ENCODE results near the gene NXT1.
"Not testable (repeated sequence)": the region's sequence is repeated elsewhere in the genome, so short reads cannot be mapped to it uniquely, and the experiment has no call there.

NXT1 gene

GRCh38 chr20:23331450-23332350 lies 18.9 kb upstream of the NXT1 start:
- no peak for DNase-seq (ENCODE audit: low read depth in 2 of 2)

- no peak for DNase-seq (ENCODE audit: low read depth in 2 of 2)
Observed at GRCh38 chr20:23332467-23332866, 18.1 kb upstream of the NXT1 start.

DNA sequence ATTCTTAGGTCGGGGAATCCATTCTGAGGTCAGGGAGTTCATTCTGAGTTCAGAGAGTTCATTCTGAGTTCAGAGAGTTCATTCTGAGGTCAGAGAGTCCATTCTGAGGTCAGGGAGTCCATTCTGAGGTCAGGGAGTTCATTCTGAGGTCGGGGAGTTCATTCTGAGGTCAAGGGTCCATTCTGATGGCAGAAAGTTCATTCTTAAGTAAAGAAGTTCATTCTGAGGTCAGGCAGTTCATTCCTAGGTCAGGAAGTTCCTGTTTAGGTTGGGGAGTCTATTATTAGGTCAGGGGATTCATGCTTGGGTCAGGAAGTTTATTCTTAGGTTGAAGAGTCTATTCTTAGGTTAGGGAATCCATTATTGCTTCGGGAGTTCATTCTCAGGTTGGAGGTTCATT lies 16.5 kb upstream of the NXT1 start:
- DNase-seq (ENCODE audit: low read depth in 2 of 2), result no peak

- no peak for DNase-seq (ENCODE audit: low read depth in 2 of 2)
Observed at GRCh38 chr20:23335521-23335920, 15.1 kb upstream of the NXT1 start.

DNA sequence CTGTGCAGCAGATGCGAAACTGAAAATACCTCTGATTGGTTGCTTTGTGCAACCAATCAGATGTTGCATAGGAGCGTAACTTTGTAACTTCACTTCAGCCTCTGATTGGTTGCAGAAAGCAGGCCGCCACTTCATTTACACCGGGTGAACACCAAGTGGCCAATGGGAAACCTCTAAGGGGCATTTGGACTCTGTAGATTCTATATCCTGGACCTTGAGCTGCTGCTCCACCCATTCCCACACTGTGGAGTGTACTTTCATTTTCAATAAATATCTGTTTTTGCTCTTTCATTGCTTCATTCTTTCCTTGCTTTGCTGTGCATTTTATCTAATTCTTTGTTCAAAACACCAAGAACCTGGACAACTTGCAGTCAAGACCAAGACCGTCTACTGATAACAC lies 14.1 kb upstream of the NXT1 start:
- DNase-seq (ENCODE audit: low read depth in 2 of 2), result no peak

DNA sequence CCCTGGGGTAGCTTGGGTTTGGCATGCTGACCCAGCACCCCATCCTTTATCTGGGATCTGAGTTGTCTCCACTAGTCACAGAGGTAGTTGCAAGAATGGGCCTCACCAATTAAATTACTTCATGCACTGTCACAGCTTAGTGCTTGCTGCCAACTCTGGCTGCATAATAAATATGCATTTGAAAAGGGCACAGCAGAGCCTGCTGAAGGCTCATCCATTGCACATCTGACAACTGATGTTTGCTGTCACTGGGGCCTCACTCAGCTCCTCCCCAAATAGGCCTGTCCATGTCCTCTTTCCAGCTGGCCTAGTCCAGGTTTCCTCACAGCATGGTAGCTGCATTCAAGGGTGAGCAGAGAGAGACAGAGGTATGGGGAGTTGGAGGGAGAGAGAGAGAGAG lies 13.3 kb upstream of the NXT1 start:
- DNase-seq (ENCODE audit: low read depth in 2 of 2), result no peak

GRCh38 chr20:23339986-23340385 lies 10.6 kb upstream of the NXT1 start:
- DNase-seq (ENCODE audit: low read depth in 2 of 2), result no peak

- no peak for DNase-seq (ENCODE audit: low read depth in 2 of 2)
Observed at GRCh38 chr20:23340524-23340923, 10.1 kb upstream of the NXT1 start.

DNA sequence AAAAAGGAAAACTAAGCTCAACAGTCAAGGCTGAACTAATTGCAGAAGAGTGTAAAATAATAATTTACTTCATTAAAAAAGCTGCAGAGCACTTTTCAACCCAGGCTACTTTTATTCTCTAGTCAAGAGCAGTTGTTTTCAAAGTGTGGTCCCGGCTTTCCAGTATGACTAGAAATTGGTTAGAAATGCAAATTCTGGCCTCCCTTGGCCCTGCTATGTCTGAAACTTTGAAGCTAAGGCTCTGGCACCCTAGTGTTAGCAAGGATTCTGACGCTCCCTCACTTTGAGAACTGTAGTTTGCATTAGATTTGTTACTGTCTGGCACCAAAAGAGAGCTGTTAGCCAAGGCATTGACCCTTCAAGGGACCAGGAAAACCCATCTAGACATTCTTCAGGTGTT lies 9.5 kb upstream of the NXT1 start:
- no peak for DNase-seq (ENCODE audit: low read depth in 2 of 2)

DNA sequence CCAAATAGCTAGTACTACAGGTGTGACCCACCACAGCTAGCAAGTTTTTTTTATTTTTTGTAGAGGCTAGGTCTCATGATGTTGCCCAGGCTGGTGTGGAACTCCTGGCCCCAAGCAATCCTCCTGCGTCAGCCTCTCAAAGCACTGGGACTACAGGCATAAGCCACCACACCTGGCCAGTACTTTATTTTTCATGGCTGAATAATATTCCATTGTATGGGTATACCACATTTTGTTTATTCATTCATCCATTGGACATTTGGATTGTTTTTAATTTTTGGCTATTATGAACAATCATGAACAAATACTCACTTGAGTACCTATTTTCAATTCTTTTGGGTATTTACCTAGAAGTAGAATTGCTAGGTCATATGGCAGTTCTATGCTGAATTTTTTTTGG lies 7.0 kb upstream of the NXT1 start:
- DNase-seq (ENCODE audit: low read depth in 2 of 2), result no peak

DNA sequence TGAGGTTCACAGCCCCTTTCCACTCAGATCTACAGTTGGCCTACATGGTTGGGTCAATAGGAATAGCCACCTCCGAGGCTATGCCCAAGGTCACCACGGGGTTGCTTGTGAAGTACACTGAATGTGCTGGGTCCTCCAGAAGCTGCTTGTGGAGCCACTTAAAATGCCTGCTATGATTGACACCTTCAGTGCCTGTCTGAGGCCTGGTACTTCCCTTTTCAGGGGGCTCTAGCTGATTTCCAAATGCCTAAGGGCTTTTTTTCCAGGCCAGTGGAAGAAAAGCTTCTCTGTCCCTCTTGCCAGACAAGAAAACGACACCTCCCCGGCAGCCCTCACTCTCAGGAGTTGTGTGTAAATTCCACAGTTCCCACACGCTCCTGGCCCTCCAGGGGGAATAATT lies 6.3 kb upstream of the NXT1 start:
- no peak for DNase-seq (ENCODE audit: low read depth in 2 of 2)

- no peak for DNase-seq (ENCODE audit: low read depth in 2 of 2)
Observed at GRCh38 chr20:23346002-23346401, 4.6 kb upstream of the NXT1 start.

DNA sequence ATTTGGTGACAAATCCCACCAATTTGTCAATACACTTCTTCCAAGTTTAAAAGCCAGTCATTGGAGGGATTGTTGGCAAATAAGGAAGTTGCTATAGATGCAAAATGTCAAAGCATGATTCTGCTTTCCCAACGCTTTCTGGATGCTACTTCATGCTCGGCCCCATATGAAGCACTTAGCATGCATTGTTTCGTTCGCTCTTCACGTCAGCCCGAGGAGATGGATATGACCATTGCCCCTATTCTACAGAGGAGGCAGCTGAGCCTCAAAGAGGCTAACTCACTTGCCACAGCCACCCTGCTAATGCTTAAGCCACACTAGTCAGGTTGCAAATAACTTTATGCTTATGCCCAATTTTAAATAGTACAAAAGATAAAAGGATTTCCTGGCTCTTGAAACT lies 2.8 kb upstream of the NXT1 start:
- DNase-seq (ENCODE audit: low read depth in 2 of 2), result no peak

DNA sequence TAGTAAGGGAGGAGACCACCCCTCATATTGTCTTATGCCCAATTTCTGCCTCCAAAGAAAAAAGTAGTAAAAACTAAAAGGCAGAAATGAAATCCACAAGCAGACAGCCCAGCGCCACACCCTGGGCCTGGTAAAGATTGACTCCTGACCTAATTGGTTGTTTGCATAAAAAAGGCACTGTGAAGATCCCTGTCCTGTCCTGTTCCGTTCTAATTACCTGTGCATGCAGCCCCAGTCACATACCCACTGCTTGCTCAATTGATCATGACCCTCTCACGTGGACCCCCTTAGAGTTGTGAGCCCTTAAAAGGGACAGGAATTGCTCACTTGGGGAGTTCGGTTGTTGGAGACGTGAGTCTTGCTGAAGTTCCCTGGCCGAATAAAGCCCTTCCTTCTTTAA lies 2.1 kb upstream of the NXT1 start:
- not testable (repeated sequence) for DNase-seq (ENCODE audit: low read depth in 2 of 2)

GRCh38 chr20:23349338-23350195 lies 1.0 kb upstream of the NXT1 start:
- DNase-seq (ENCODE audit: low read depth in 2 of 2), result peak; percentile 64 to 67

DNA sequence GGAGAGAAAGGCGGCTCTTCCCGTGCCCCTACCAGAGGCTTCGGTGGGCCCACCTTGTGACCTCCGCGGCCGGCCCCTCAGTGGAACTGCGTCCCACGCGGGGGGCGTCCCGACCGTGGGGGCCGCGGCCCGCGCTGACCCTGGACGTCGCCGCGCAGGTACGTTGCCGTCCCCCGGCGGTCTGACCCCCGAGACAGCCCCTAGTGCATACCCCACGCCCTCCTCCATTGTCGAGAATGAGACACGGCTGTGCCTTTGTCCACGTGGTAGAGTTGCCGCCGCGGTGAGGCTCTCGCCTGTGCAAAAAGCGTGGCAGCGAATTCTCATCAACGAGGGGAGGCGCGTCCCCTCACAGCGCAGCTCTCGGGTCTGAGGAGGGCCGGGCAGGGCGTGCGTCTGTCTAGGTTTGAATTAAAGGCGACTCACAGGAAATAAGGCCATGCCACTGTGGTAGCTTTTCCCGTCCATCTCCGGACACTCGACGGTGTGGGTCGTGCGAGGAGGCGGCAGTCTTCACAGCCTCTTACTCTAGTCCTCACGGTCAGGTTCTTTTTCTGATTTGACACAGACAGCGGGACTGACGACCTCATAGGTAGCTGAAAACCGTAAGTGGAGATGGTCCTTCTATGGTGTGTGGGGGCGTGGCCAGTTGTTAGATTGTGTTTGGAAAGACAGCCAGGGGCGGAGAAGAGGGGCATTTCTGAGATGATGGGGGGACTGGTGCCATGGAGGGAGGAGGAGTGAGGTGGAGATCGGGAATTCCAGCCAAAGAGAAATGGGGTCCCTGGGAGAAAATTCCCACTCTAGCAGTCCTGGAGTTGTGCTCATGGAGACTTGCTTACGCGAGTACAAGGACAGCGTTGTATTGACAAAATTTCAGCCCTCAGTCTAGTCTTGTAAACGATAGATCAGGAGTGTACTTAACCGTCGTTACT lies 580 bp downstream of the NXT1 start:
- DNase-seq (ENCODE audit: low read depth in 2 of 2), result peak; percentile 22 to 30

DNA sequence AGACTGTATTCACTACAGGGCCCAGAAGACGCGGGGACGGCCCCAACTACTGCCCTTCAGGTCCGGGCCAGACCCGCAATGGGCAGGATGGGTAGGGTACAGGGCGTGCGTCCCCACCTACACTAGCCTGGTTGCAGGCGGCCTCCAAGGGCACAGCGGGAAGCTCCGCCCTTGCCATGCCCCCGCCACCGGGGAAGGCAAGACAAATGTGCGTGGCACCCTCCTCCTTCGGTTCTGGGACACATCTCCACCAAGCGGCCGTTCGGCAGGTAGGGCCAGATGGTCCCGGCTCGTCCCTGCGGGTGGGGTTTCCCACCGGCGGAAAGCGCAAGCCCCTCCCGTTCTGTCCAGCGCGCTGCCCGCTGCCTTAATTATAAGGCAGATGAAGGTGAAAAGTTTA lies 5.6 kb downstream of the NXT1 start:
- DNase-seq (ENCODE audit: low read depth in 2 of 2), result no peak

DNA sequence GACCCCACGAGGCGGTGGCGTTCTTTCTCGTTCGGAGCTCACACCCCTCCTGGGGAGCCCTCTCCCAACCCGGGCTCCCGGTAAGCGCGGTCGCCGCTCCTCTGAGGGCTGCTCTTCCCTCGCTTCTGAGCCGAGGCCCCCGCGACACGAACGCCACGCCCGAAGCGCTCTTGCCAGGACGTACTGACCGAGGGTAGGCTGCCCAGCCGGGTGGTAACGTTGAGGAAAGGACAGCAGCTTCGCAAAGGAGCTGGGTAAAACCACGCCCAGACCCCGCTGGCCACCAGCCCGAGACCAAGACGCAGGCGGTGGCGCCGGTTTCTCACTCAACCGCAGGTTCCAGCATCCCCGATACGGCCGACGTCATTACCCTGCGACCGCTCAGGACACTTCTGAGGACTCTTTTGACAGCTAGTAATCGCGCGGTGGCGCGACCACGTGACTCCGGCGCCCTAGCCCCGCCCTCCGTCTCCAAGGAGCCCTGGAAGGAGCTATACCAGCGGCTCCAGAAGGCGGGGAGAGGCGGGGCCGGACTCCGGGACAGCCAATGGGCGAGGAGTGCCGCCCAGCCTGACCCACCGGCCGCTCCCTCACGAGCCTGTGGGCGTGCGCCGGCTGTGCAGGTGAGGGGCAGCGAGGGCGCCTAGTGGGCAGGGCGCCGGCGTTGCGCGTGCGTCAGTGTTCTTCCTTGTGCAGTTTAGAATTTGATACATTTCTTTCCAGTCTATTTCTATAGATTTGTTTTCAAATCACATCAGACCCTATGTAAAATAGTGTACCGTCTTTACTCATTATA lies 7.4 kb downstream of the NXT1 start:
- peak; percentile 99 to 100 for DNase-seq (ENCODE audit: low read depth in 2 of 2)

- no peak for DNase-seq (ENCODE audit: low read depth in 2 of 2)
Observed at GRCh38 chr20:23358563-23358906, 7.9 kb downstream of the NXT1 start.

GRCh38 chr20:23358923-23359593 lies 8.5 kb downstream of the NXT1 start:
- no peak for DNase-seq (ENCODE audit: low read depth in 2 of 2)

GRCh38 chr20:23360531-23360930 lies 9.9 kb downstream of the NXT1 start:
- no peak for DNase-seq (ENCODE audit: low read depth in 2 of 2)

All from activated CD8-positive, alpha-beta memory T cell treated with anti-CD3 and anti-CD28 coated beads for 4 hours (primary cell).